SK-N-SH treated with all-trans-retinoic acid at 6 μM for 48 hours (cell line): Measurements from ENCODE around the gene SSRP1.
"Not testable (repeated sequence)": the region's sequence is repeated elsewhere in the genome, so short reads cannot be mapped to it uniquely, and the experiment has no call there.

Experiments
- ATAC-seq: fragments of 200-7000 bp; cut with Tn5 transposase; 3 replicates; pipeline ENCODE4 v1.9.1; 2020; ENCODE audit warnings: mild to moderate bottlenecking, moderate library complexity
- CSDC2 ChIP-seq: fragments of 250-450 bp; sonication (Bioruptor Pico); IDR thresholded peaks from 2 replicates; pipeline ENCODE4 v1.5.0; 2020; ENCODE audit warnings: mild to moderate bottlenecking, moderate library complexity
- GLIS3 ChIP-seq: fragments of 250-450 bp; sonication (Bioruptor Pico); IDR thresholded peaks from 2 replicates; pipeline ENCODE4 v1.5.0; 2020; ENCODE audit warnings: mild to moderate bottlenecking, moderate library complexity
- ISL1 ChIP-seq: fragments of 250-450 bp; sonication (Bioruptor Pico); IDR thresholded peaks from 2 replicates; pipeline ENCODE4 v2.1.2; 2022; ENCODE audit warnings: mild to moderate bottlenecking, moderate library complexity
- OSR1 ChIP-seq: fragments of 250-450 bp; sonication (Bioruptor Pico); IDR thresholded peaks from 2 replicates; pipeline ENCODE4 v1.8.0; 2022; ENCODE audit warnings: moderate library complexity, mild to moderate bottlenecking, inconsistent platforms
- RARB ChIP-seq: fragments of 250-450 bp; sonication (Bioruptor Pico); IDR thresholded peaks from 2 replicates; pipeline ENCODE4 v1.8.0; 2021; ENCODE audit warnings: mild to moderate bottlenecking, moderate library complexity
- SNAI2 ChIP-seq: fragments of 250-450 bp; sonication (Bioruptor Pico); IDR thresholded peaks from 2 replicates; pipeline ENCODE4 v1.5.0; 2020; ENCODE audit warnings: mild to moderate bottlenecking, moderate library complexity
- TOX ChIP-seq: fragments of 250-450 bp; sonication (Bioruptor Pico); IDR thresholded peaks from 2 replicates; pipeline ENCODE4 v1.8.0; 2021; ENCODE audit warnings: mild to moderate bottlenecking, moderate library complexity, borderline replicate concordance
- ZFP3 ChIP-seq: fragments of 250-450 bp; sonication (Bioruptor Pico); IDR thresholded peaks from 2 replicates; pipeline ENCODE4 v1.5.0; 2020; ENCODE audit warnings: mild to moderate bottlenecking, moderate library complexity
- ZFP30 ChIP-seq: fragments of 450-650 bp; formaldehyde crosslinking; IDR thresholded peaks from 2 replicates; pipeline ENCODE4 v1.5.0; 2022; ENCODE audit warnings: mild to moderate bottlenecking, moderate library complexity
- ZNF70 ChIP-seq: fragments of 450-650 bp; formaldehyde crosslinking; IDR thresholded peaks from 2 replicates; pipeline ENCODE4 v1.5.0; 2020; ENCODE audit warnings: mild to moderate bottlenecking, moderate library complexity
- ZNF8 ChIP-seq: fragments of 450-650 bp; formaldehyde crosslinking; IDR thresholded peaks from 2 replicates; pipeline ENCODE4 v1.5.0; 2020; ENCODE audit warnings: mild to moderate bottlenecking, moderate library complexity
- TF ChIP-seq, protein P1 (sequence below): fragments of 250-450 bp; sonication (Bioruptor Pico); IDR thresholded peaks from 2 replicates; pipeline ENCODE4 v1.5.1; 2021; ENCODE audit warnings: mild to moderate bottlenecking, moderate library complexity
- TF ChIP-seq, protein P2 (sequence below): fragments of 250-450 bp; sonication (Bioruptor Pico); IDR thresholded peaks from 2 replicates; pipeline ENCODE4 v1.5.0; 2020; ENCODE audit warnings: mild to moderate bottlenecking, moderate library complexity
- TF ChIP-seq, protein P3 (sequence below): fragments of 250-450 bp; sonication (Bioruptor Pico); IDR thresholded peaks from 2 replicates; pipeline ENCODE4 v1.8.0; 2020; ENCODE audit warnings: mild to moderate bottlenecking, moderate library complexity, borderline replicate concordance

Gene SSRP1

DNA sequence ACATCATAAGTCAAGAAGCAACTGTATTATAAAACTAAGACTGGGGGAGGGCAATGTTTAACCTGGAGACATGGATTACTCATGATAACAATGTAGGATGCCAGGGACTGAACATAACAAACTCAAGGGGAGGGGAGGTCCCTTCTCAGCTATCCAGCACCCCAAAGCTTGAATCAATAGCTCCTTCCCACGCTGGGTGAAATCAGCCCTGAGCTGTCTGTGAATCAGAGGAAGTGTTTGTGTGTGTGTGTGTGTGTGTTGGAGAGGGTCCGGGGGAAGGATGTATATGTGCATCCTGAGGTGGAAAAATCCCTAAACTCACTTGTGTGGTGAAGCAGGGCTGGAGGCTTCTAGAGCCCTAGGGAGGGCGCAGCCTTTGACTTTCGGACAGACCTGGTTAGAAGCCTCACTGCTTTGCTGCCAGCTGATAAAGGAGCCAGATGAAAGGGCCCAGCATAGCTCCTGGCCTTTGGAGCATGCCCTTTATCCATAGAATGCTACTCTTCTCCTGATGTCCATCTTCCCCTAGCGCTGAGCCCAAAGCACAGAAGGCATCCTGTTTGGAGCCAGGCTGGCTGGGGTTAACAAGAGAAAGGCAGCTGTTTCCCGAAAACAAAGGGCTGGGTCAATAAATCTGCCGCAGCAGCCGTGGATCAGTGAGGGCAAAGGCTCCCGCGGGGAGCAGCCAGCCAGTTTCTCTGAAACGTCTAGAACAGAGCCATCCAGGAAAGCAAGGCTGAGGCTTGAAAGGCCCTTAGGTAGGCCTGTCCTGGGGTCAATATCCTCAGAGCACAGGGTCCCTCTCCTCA is 46.7 kb downstream of the SSRP1 start:
- peak; percentile 22 for ATAC-seq
- TF ChIP-seq CSDC2 (no peak), ZFP3 (CRISPR knock-in tag) (no peak), RARB (CRISPR knock-in tag) (no peak), TOX (no peak)

DNA sequence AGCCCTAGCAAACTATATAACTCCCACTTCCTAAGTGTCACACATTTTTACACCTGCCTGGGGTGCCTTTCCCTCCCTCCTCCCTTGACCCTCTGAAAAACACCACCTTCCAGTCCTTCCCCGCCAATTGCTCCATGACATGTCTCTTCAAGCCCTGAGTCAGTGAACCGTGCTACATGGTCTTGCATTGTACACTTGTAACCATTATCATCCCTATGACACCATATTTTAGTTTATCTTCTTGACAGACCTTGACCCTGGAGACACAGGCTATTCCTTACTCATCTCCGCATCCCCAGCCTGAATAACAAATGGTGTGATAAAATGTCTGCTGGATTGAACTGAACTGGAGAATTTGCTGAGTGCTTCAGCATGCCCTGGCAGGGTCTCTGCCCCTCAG is 47.8 kb downstream of the SSRP1 start:
- TF ChIP-seq ZFP30 (CRISPR knock-in tag), result no peak
- no peak for TF ChIP-seq SNAI2 (CRISPR knock-in tag)
- TF ChIP-seq, protein P1, sequence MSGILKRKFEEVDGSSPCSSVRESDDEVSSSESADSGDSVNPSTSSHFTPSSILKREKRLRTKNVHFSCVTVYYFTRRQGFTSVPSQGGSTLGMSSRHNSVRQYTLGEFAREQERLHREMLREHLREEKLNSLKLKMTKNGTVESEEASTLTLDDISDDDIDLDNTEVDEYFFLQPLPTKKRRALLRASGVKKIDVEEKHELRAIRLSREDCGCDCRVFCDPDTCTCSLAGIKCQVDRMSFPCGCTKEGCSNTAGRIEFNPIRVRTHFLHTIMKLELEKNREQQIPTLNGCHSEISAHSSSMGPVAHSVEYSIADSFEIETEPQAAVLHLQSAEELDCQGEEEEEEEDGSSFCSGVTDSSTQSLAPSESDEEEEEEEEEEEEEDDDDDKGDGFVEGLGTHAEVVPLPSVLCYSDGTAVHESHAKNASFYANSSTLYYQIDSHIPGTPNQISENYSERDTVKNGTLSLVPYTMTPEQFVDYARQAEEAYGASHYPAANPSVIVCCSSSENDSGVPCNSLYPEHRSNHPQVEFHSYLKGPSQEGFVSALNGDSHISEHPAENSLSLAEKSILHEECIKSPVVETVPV (CRISPR knock-in tag), result no peak
- TF ChIP-seq, protein P2, sequence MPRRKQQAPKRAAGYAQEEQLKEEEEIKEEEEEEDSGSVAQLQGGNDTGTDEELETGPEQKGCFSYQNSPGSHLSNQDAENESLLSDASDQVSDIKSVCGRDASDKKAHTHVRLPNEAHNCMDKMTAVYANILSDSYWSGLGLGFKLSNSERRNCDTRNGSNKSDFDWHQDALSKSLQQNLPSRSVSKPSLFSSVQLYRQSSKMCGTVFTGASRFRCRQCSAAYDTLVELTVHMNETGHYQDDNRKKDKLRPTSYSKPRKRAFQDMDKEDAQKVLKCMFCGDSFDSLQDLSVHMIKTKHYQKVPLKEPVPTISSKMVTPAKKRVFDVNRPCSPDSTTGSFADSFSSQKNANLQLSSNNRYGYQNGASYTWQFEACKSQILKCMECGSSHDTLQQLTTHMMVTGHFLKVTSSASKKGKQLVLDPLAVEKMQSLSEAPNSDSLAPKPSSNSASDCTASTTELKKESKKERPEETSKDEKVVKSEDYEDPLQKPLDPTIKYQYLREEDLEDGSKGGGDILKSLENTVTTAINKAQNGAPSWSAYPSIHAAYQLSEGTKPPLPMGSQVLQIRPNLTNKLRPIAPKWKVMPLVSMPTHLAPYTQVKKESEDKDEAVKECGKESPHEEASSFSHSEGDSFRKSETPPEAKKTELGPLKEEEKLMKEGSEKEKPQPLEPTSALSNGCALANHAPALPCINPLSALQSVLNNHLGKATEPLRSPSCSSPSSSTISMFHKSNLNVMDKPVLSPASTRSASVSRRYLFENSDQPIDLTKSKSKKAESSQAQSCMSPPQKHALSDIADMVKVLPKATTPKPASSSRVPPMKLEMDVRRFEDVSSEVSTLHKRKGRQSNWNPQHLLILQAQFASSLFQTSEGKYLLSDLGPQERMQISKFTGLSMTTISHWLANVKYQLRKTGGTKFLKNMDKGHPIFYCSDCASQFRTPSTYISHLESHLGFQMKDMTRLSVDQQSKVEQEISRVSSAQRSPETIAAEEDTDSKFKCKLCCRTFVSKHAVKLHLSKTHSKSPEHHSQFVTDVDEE (CRISPR knock-in tag), result no peak
- TF ChIP-seq OSR1, result no peak
- TF ChIP-seq, protein P3, sequence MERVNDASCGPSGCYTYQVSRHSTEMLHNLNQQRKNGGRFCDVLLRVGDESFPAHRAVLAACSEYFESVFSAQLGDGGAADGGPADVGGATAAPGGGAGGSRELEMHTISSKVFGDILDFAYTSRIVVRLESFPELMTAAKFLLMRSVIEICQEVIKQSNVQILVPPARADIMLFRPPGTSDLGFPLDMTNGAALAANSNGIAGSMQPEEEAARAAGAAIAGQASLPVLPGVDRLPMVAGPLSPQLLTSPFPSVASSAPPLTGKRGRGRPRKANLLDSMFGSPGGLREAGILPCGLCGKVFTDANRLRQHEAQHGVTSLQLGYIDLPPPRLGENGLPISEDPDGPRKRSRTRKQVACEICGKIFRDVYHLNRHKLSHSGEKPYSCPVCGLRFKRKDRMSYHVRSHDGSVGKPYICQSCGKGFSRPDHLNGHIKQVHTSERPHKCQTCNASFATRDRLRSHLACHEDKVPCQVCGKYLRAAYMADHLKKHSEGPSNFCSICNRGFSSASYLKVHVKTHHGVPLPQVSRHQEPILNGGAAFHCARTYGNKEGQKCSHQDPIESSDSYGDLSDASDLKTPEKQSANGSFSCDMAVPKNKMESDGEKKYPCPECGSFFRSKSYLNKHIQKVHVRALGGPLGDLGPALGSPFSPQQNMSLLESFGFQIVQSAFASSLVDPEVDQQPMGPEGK (CRISPR knock-in tag), result no peak
- no peak for TF ChIP-seq ZFP3 (CRISPR knock-in tag)
- TF ChIP-seq ZNF8 (CRISPR knock-in tag), result no peak
- TF ChIP-seq ISL1 (CRISPR knock-in tag), result no peak
- no peak for ATAC-seq

DNA sequence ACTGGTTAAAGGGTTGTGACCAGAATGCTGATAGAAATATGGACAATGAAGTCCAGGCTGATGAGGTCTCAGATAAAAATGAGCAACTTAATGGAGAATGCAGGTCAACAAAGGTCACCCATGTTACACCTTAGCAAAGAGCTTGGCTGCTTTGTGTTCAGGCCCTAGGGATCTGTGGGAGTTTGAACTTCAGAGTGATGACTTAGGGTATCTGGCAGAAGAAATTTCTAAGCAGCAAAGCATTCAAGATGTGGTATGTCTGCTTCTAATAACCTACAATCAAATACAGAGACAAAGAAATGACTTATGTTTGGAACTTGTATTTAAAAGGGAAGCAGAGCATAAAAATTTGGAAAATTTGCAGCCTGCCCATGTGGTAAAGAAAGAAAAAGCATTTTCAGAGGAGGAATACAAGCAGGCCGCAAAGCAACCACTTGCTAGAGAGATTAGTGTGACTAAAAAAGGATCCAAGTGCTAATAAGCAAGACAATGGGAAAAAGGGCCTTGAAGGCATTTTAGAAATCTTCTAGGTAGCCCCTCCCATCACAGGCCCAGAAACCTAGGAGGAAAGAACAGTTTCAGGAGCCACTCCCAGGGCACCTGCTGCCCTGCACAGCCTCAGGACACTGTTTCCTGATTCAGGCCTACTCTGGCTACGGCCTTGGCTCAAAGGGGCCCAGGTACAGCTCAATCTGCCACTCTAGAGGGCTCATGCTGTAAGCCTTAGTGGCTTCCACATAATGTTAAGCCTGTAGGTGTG is 52.3 kb downstream of the SSRP1 start:
- TF ChIP-seq, protein P1 (CRISPR knock-in tag), result no peak
- TF ChIP-seq GLIS3 (CRISPR knock-in tag), result no peak
- no peak for TF ChIP-seq ZFP30 (CRISPR knock-in tag)
- no peak for TF ChIP-seq SNAI2 (CRISPR knock-in tag)
- TF ChIP-seq, all 23 proteins: peak for 0
- no peak for ATAC-seq

DNA sequence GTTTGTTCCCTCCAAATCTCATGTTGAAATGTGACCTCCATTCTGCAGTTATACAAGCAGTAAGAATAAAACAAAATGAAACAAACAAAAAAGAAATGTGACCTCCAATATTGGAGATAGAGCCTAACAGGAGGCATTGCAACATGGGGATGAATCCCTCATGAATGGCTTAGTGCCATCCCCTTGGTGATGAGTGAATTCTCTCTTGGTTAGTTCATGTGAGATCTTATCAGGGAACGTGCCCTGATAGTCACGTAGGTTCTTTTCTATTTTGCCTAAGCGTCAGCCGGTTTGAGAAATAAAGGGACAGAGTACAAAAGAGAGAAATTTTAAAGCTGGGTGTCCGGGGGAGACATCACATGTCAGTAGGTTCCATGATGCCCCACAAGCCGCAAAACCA is 54.1 kb downstream of the SSRP1 start:
- ATAC-seq, result not testable (repeated sequence)

DNA sequence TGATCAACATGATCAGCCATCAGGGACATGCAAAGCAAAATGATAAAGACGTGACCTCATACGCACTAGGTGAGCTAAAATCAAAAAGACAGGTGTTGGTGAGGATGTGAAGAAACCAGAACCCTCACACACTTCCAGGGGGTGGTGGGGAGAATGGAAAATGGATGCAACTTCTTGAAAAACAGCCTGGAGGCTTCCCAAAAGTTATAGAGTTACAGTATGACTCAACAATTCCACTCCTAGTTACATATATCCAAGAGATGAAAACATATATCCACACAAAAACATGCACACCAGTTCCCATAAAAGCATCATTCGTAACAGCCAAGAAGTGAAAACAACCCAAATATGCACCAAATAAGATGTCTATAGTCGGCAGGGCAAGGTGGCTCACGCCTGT is 56.6 kb downstream of the SSRP1 start:
- TF ChIP-seq, protein P1 (CRISPR knock-in tag), result no peak
- TF ChIP-seq, protein P3 (CRISPR knock-in tag), result no peak
- no peak for TF ChIP-seq ZNF70 (CRISPR knock-in tag)
- no peak for ATAC-seq
